GM21390 (cell line): ENCODE data around the gene TCF21.
A peak's percentile ranks its signal among the peaks of the same experiment; 100 is the strongest.
"Not testable (repeated sequence)": the region's sequence is repeated elsewhere in the genome, so short reads cannot be mapped to it uniquely, and the experiment has no call there.

Source experiments
- ATAC-seq: cut with Tn5 transposase; IDR thresholded peaks from one replicate; pipeline ENCODE4 v1.9.1; 2021; ENCODE audit not compliant: unreplicated experiment

Gene TCF21

GRCh38 chr6:133921249-133921859 is 32.4 kb downstream of the TCF21 start:
- peak; percentile 41 for ATAC-seq

- peak; percentile 85 for ATAC-seq
These were observed 35.2 kb downstream of the TCF21 start for GRCh38 chr6:133923938-133924593.

GRCh38 chr6:133931221-133931620 is 42.3 kb downstream of the TCF21 start:
- not testable (repeated sequence) for ATAC-seq

- not testable (repeated sequence) for ATAC-seq
These were observed 47.4 kb downstream of the TCF21 start for GRCh38 chr6:133936352-133936751.

GRCh38 chr6:133937909-133938308 is 49.0 kb downstream of the TCF21 start:
- ATAC-seq, result no peak

- no peak for ATAC-seq
These were observed 49.6 kb downstream of the TCF21 start for GRCh38 chr6:133938533-133938932.

GRCh38 chr6:133939778-133940667 is 51.1 kb downstream of the TCF21 start:
- ATAC-seq, result no peak
